ENCODE data around the gene PCDH9.

DNA sequence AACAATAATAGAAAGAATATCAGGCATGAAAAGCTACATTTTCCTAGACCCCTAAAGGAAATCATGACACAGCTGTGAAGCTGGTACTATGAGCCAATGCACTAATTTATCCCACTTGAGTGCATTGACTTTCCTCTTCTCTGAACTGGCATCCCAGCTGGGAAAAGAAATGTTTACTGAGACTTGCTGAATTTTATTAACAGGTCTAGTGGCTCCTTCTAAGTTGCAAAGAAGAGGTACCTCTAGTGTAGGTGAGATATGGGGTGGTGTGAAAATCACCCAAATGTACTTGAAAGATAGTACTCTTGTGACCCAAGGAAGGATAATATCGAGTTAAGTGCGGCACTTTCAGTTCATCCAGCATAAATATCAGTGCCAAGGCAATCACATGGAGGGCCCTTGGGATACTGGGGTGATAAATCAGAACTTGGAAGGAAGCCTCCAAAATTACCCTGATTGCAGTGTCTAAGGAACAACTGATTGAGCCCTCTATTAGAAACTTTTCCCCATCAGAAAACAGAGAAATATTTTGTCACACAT, 369.2 kb downstream of the PCDH9 start:
- TF ChIP-seq CTCF (IDR thresholded peaks at IDR 0.05; ENCODE audit: insufficient read depth, low read length, poor library complexity, severe bottlenecking) = no peak
- no peak for TF ChIP-seq EZH2phosphoT487 (conservative IDR thresholded peaks at IDR 0.05; ENCODE audit: low read length)

Data from SU-DHL-6 (cell line).